RWPE1 (cell line): ENCODE results near the gene CHKB.
"Not testable (repeated sequence)": the region's sequence is repeated elsewhere in the genome, so short reads cannot be mapped to it uniquely, and the experiment has no call there.

Experiments
- CTCF ChIA-PET: fragments of 350-600 bp; sonication (Branson Sonifier 250); formaldehyde crosslinking; extraction: SDS; loops from one replicate; lab custom pipeline; 2021; lab: Yijun Ruan, JAX
- POLR2A ChIA-PET: fragments of 400-600 bp; formaldehyde crosslinking; extraction: SDS; loops from one replicate; lab custom pipeline; 2020; ENCODE audit warnings: antibody characterized with exemption; ENCODE audit not compliant: low non-redundant PET; lab: Yijun Ruan, JAX
- DNase-seq: peaks from one replicate; pipeline ENCODE4 v3.0.0; 2012; ENCODE audit warnings: low spot score
- H3K27ac ChIP-seq: fragments of 450-650 bp; 2 replicates; pipeline ENCODE4 v1.5.1; 2017
- TF ChIP-seq, protein P1 (sequence below): fragments of 450-650 bp; conservative IDR thresholded peaks from 2 replicates; pipeline ENCODE4 v1.5.1; 2017; ENCODE audit warnings: low read depth, mild to moderate bottlenecking

Gene CHKB

DNA sequence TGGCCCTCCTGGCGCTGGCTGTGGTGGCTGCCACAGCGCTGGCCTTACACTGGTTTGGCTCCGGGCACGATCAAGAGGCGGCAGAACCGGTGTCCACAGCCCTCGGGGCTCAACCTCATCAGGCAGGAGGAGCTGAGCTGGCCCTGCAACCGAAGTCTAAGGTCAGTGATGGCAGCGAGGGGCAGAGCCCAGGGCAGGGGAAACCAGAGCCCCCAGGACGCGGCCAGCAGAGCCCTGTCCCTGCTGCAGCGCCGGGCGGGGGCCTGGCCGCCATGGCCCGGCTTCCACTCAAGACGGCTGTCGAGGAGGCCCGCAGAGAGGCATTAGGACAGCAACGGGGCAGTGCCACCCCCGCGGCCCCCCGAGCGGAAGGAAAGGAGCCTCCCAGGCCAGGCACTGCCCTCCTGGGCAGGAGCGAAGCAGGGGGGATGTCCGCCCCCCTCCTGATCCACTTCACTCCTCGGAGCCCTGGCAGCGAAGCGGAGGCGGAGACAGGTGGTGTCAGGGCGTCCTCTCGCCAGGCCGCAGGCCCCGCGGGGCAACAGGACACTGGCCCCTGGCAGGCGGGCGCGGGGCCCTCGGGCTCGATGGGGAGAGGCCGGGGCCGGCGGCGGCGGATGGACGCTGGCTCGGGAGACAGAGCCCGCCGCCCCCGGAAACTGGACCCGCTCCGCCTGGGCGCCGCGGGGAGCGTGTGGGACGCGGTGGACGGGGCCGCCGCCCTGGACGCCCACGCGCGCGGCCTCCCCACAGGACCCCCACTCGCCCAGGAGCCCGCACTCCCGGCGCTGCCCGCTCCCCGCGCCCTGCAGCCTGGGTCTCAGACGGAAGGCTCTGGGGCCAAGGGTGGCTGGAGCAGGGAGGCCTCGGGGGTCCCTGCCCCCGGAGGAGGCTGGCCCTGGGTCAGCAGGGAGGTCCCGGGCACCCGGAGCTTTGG, 36.1 kb downstream of the CHKB start:
- ChIA-PET POLR2A (interaction anchor here (1.2 kb wide), 1 partner anchor 14 kb away, joined by 4 read pairs; no protein-coding TSS in a partner anchor), CTCF (interaction anchor here (1.1 kb wide), 1 partner anchor 17 kb away, joined by 3 read pairs; no protein-coding TSS in a partner anchor)
- DNase-seq: no peak
- H3K27ac ChIP-seq: 0 out of 2 replicates have a peak overlapping the region, but pooled peaks have one; percentile 13
- TF ChIP-seq, protein P1, sequence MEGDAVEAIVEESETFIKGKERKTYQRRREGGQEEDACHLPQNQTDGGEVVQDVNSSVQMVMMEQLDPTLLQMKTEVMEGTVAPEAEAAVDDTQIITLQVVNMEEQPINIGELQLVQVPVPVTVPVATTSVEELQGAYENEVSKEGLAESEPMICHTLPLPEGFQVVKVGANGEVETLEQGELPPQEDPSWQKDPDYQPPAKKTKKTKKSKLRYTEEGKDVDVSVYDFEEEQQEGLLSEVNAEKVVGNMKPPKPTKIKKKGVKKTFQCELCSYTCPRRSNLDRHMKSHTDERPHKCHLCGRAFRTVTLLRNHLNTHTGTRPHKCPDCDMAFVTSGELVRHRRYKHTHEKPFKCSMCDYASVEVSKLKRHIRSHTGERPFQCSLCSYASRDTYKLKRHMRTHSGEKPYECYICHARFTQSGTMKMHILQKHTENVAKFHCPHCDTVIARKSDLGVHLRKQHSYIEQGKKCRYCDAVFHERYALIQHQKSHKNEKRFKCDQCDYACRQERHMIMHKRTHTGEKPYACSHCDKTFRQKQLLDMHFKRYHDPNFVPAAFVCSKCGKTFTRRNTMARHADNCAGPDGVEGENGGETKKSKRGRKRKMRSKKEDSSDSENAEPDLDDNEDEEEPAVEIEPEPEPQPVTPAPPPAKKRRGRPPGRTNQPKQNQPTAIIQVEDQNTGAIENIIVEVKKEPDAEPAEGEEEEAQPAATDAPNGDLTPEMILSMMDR: no peak

DNA sequence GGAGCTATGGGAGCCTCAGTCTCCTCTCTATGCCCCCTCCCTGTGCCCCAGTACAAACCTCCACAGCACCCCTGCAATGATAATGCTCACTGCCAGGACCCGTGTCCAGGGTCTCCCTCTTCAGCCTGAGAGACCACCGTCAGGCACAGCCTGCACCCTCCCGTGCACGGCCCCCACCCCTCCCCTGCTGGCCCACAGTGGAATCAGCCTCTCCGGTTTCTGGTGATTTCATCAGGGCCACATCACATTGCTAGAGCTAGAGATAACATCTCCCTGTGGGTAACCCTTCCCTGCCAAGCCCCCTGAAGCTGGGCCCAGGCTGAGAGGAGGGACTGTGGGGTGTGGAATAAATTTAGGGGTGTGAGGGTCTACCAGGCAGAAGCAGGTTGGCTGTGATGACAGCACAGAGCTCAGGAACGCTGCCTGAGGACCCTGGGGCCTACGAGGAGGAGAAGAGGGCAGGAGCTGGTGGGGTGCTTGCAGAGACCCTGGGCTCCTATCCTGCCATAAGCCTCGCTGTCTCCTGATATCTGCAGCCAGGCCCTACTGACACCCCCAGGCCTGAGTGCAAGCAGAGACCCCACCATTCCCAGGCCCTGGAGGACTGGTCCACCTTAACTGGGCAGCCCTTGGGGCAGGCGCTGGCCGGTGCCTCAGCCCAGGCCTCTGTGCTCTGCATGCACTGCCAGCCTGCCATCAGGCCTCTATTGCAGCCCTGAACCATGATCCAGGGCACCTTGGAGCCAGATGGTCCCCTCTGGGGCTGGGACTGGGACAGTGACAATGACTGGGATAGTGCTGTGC, 36.9 kb downstream of the CHKB start, which contains the start of gene KLHDC7B:
Gene KLHDC7B, plus strand, starts transcription at position 378 of the 804 bp plus-strand sequence. Its CDS starts 345 bp downstream, at position 723.
- CTCF ChIA-PET: no interaction called here
- POLR2A ChIA-PET: interaction anchor here (1.2 kb wide), 1 partner anchor 14 kb away, joined by 4 read pairs; no protein-coding TSS in a partner anchor
- TF ChIP-seq, protein P1: no peak
- no peak for DNase-seq
- peak within 1 kb of the TSS; percentile 67 for H3K27ac ChIP-seq

- CTCF ChIA-PET: interaction anchor here (1.0 kb wide), 1 partner anchor 19 kb away, joined by 3 read pairs; the partner anchor contains the start of gene SCO2
- H3K27ac ChIP-seq: peak overlapping the region; percentile 67
- DNase-seq: no peak
- TF ChIP-seq, protein P1: no peak
- POLR2A ChIA-PET: no interaction called here
Observed at GRCh38 chr22:50544746-50545253, 37.8 kb downstream of the CHKB start.

GRCh38 chr22:50544078-50544745, 38.4 kb downstream of the CHKB start:
- no peak for DNase-seq
- TF ChIP-seq, protein P1: peak; percentile 50
- ChIA-PET POLR2A (no interaction called here), CTCF (interaction anchor here (1.0 kb wide), 1 partner anchor 18 kb away, joined by 3 read pairs; the partner anchor contains the start of gene SCO2)
- peak overlapping the region; percentile 67 for H3K27ac ChIP-seq

GRCh38 chr22:50542416-50542927, 40.2 kb downstream of the CHKB start:
- ChIA-PET POLR2A (no interaction called here), CTCF (interaction anchor here (0.7 kb wide), 1 partner anchor 21 kb away, joined by 3 read pairs; no protein-coding TSS in a partner anchor)
- DNase-seq: no peak
- peak overlapping the region; percentile 85 for H3K27ac ChIP-seq
- TF ChIP-seq, protein P1: no peak

DNA sequence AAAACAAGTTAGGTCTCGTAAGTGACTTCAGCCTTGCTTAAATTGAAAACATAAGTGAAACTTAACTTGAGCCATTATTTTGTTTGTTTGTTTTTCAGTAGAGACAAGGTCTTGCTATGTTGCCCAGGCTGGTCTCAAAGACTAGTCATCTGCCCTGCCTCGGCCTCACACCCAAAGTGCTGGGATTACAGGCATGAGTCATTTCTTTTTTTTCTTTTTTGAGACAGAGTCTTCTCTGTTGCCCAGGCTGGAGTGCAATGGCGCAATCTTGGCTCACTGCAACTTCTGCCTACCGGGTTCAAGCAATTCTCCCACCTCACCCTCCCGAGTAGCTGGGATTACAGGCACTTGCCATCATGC, 41.0 kb downstream of the CHKB start:
- CTCF ChIA-PET, DNase-seq, POLR2A ChIA-PET: not testable (repeated sequence)
- peak overlapping the region; percentile 85 for H3K27ac ChIP-seq
